ENCODE results near the gene C13orf46. TPM values are rescaled to one million over a fixed set of nuclear protein-coding genes. Genes with fewer than 3 reads are reported as not detected.

Gene C13orf46
- total and polyA plus RNA-seq, 10 of the 15 experiments (the other 5 are each of a cell fraction or from before 2014, with no cell fraction given): 0.01 to 0.18 (median 0.09) TPM; not detected in 6

DNA sequence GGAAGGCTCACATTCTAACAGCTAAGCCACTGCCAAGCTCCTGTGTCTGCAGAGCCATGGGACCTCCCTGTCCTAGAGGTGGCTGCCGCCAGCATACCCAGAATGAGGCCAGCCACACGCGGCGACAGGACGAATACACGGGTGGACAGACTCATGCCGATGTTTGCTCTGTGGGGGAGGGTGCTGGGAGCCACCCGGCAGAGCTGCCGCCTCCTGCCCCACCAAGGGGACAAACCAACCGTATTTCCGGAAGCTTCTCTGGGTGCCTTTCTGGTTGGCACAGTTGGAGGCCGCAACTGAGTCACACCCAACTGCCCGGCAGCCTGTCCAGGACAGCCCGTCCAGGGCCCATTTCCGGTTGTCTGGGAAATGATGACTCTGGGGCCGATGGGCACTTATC is 20.3 kb downstream of the C13orf46 start (continued):
- no peak for TF ChIP-seq PBX3 (IDR thresholded peaks at IDR 0.05; ENCODE audit: insufficient replicate concordance, low read depth, low read length)

GRCh38 chr13:113952983-113953520 is 20.8 kb downstream of the C13orf46 start:
- ChIA-PET RAD21 (ENCODE audit: unreplicated experiment) (no interaction called here), SMC1A (ENCODE audit: uncharacterized antibody, unreplicated experiment) (no interaction called here), CTCF (interaction anchor here (0.6 kb wide), 1 partner anchor 326 kb away, joined by 4 read pairs; no protein-coding TSS in a partner anchor), POLR2A (interaction anchor here (0.6 kb wide), 1 partner anchor 192 kb away, joined by 4 read pairs; no protein-coding TSS in a partner anchor)
- Histone ChIP-seq H3K36me3 (ENCODE audit: control insufficient read depth in 2 of 2, insufficient read depth in 2 of 2, low read length in 1 of 2) (no peaks in the 10 kb centered on the region), H3K4me2 (ENCODE audit: control insufficient read depth, insufficient read depth) (no peak overlapping the region), H3K9ac (ENCODE audit: control insufficient read depth, insufficient read depth, low read length) (no peak overlapping the region), H3K79me2 (ENCODE audit: control insufficient read depth, insufficient read depth, low read length) (no peaks in the 10 kb centered on the region), H3K9me3 (replicated peaks; ENCODE audit: control insufficient read depth, insufficient read depth, low read length) (no peaks in the 10 kb centered on the region; the same call in 2 of the 3 replicates), H2AFZ (ENCODE audit: control insufficient read depth, low read depth, low read length) (no peak overlapping the region), H3K27me3 (replicated peaks in 1 of 2; ENCODE audit: control insufficient read depth in 2 of 2, insufficient read depth in 2 of 2, low read length in 1 of 2) (no peaks in the 10 kb centered on the region), H3K4me3 (no peak overlapping the region), H4K20me1 (ENCODE audit: control insufficient read depth, insufficient read depth) (no peaks in the 10 kb centered on the region), H3K27ac (ENCODE audit: control insufficient read depth, insufficient read depth) (no peak overlapping the region), H3K4me1 (ENCODE audit: control insufficient read depth, insufficient read depth, low read length) (no peaks in the 10 kb centered on the region)
- BruUV-seq (replicated peaks): no TSS peak
- DNase-seq (ENCODE audit: low read depth, low spot score): no peak
- no peak for FAIRE-seq
- no peak for ATAC-seq
- in situ Hi-C loops (cut with MboI): no loop called here
- intact Hi-C loops (cut with micrococcal nuclease; ENCODE audit: unreplicated experiment): no loop called here
- 37% methylated on average over 17 of the region's 18 CpGs for WGBS (ENCODE audit: insufficient coverage, insufficient replicate concordance, low lambda C conversion rate, missing lambda C conversion rate)
- no peak for TF ChIP-seq YBX1 (IDR thresholded peaks at IDR 0.05)
- TF ChIP-seq WRNIP1 (IDR thresholded peaks at IDR 0.05; ENCODE audit: borderline replicate concordance, low read depth, low read length): no peak
- TF ChIP-seq SREBF2 (IDR thresholded peaks at IDR 0.05; ENCODE audit: low read length): no peak
- no peak for TF ChIP-seq IRF4 (IDR thresholded peaks at IDR 0.05; ENCODE audit: low read depth, low read length)
- no peak for TF ChIP-seq IKZF2 (IDR thresholded peaks at IDR 0.05)
- no peak for TF ChIP-seq HCFC1 (IDR thresholded peaks at IDR 0.05; ENCODE audit: low read length)
- no peak for TF ChIP-seq CBX5 (IDR thresholded peaks at IDR 0.05; ENCODE audit: low read depth)
- no peak for TF ChIP-seq ZZZ3 (IDR thresholded peaks at IDR 0.05; ENCODE audit: control insufficient read depth, insufficient read length, low read depth)
- TF ChIP-seq RB1 (IDR thresholded peaks at IDR 0.05; ENCODE audit: borderline replicate concordance): no peak
- TF ChIP-seq ASH2L (IDR thresholded peaks at IDR 0.05; ENCODE audit: borderline replicate concordance, low read depth): no peak
- TF ChIP-seq SUZ12 (IDR thresholded peaks at IDR 0.05; ENCODE audit: unreplicated experiment): no peak
- no peak for TF ChIP-seq STAT1 (conservative IDR thresholded peaks at IDR 0.05)
- TF ChIP-seq ESRRA (IDR thresholded peaks at IDR 0.05; ENCODE audit: low read length): no peak
- TF ChIP-seq POLR2A (IDR thresholded peaks at IDR 0.05; ENCODE audit: low read depth, low read length): no peak
- TF ChIP-seq HDAC2 (IDR thresholded peaks at IDR 0.05): no peak
- no peak for TF ChIP-seq STAT3 (IDR thresholded peaks at IDR 0.05; ENCODE audit: low read depth, low read length)
- TF ChIP-seq CREM (IDR thresholded peaks at IDR 0.05; ENCODE audit: low read depth): no peak
- TF ChIP-seq RELA (IDR thresholded peaks at IDR 0.05; ENCODE audit: borderline replicate concordance, partially characterized antibody): no peak
- TF ChIP-seq SPI1 (IDR thresholded peaks at IDR 0.05; ENCODE audit: borderline replicate concordance, insufficient read depth, low read depth, low read length): no peak
- TF ChIP-seq MYB (IDR thresholded peaks at IDR 0.05; ENCODE audit: borderline replicate concordance, low read depth, low read length): no peak
